IMR-90 (cell line): ENCODE data around the gene TTC7B. TPM values are rescaled to one million over a fixed set of nuclear protein-coding genes. Genes with fewer than 3 reads are reported as not detected.

ENCODE experiments used
- ATAC-seq: fragments of 200-7000 bp; cut with Tn5 transposase; 2 replicates; pipeline ENCODE4 v1.9.1; 2020; ENCODE audit warnings: low read depth, mild to moderate bottlenecking, moderate library complexity
- BruUV-seq: library from RNA; stranded (reverse); fragments of 400-500 nt; replicated peaks from 2 replicates; lab custom pipeline; 2021; lab: Mats Ljungman, UMichigan
- CTCF ChIA-PET: fragments of 300-600 bp; formaldehyde crosslinking; extraction: SDS; loops from one replicate; lab custom pipeline; 2021; ENCODE audit warnings: antibody characterized with exemption; lab: Yijun Ruan, JAX
- POLR2A ChIA-PET: fragments of 300-600 bp; sonication (Branson Sonifier 250); formaldehyde crosslinking; loops from one replicate; lab custom pipeline; 2022; ENCODE audit warnings: antibody characterized with exemption; ENCODE audit not compliant: unreplicated experiment; lab: Charles Lee
- DNase-seq: peaks from one replicate; pipeline ENCODE4 v3.0.0; 2013
- H2AFZ ChIP-seq: replicated peaks from 2 replicates; pipeline ENCODE3; 2013; ENCODE audit warnings: low read length, mild to moderate bottlenecking; ENCODE audit not compliant: poor library complexity
- H2AK5ac ChIP-seq: 2 replicates; pipeline ENCODE4 v1.6.1; 2013; ENCODE audit warnings: low read depth, low read length, inconsistent platforms
- H2AK9ac ChIP-seq: replicated peaks from 2 replicates; pipeline ENCODE3; 2013; ENCODE audit warnings: mild to moderate bottlenecking, low read depth, low read length, moderate library complexity; ENCODE audit not compliant: poor library complexity
- H2BK120ac ChIP-seq: 2 replicates; pipeline ENCODE4 v1.6.1; 2013; ENCODE audit warnings: low read depth, low read length, inconsistent platforms
- H2BK15ac ChIP-seq: 3 replicates; pipeline ENCODE4 v1.6.1; 2013; ENCODE audit warnings: low read depth, low read length, inconsistent platforms
- H2BK20ac ChIP-seq: 2 replicates; pipeline ENCODE4 v1.6.1; 2013; ENCODE audit warnings: low read depth, mild to moderate bottlenecking, inconsistent platforms, low read length, moderate library complexity
- H2BK5ac ChIP-seq: 2 replicates; pipeline ENCODE4 v1.6.1; 2013; ENCODE audit warnings: mild to moderate bottlenecking, low read depth, low read length, inconsistent platforms; ENCODE audit not compliant: poor library complexity, severe bottlenecking
- H3K14ac ChIP-seq: replicated peaks from 2 replicates; pipeline ENCODE4 v1.6.1; 2013; ENCODE audit warnings: low read depth, low read length, inconsistent platforms
- H3K18ac ChIP-seq: 2 replicates; pipeline ENCODE4 v1.6.1; 2013; ENCODE audit warnings: low read depth, low read length, control low read depth
- H3K23ac ChIP-seq: 2 replicates; pipeline ENCODE4 v1.6.1; 2013; ENCODE audit warnings: low read depth, low read length, inconsistent platforms
- H3K27ac ChIP-seq: 2 replicates; pipeline ENCODE4 v1.5.1; 2013; ENCODE audit warnings: mild to moderate bottlenecking, control low read depth, low read length; ENCODE audit not compliant: insufficient read depth
- H3K27me3 ChIP-seq: 2 replicates; pipeline ENCODE4 v1.6.1; 2013; ENCODE audit warnings: low read length; ENCODE audit not compliant: control insufficient read depth, insufficient read depth
- H3K36me3 ChIP-seq: 2 replicates; pipeline ENCODE4 v1.6.1; 2013; ENCODE audit warnings: low read length, mixed read lengths; ENCODE audit not compliant: control insufficient read depth, insufficient read depth
- H3K4ac ChIP-seq: 2 replicates; pipeline ENCODE4 v1.6.1; 2013; ENCODE audit warnings: low read depth, low read length, inconsistent platforms
- H3K4me1 ChIP-seq: 2 replicates; pipeline ENCODE4 v1.6.1; 2013; ENCODE audit warnings: low read length, mixed read lengths; ENCODE audit not compliant: control insufficient read depth, insufficient read depth
- H3K4me2 ChIP-seq: 2 replicates; pipeline ENCODE4 v1.6.1; 2013; ENCODE audit warnings: low read depth, mild to moderate bottlenecking, control low read depth, low read length, moderate library complexity
- H3K4me3 ChIP-seq: 2 replicates; pipeline ENCODE4 v1.5.1; 2013; ENCODE audit warnings: low read depth, mild to moderate bottlenecking, control low read depth, low read length, moderate library complexity; ENCODE audit not compliant: insufficient read depth
- H3K56ac ChIP-seq: 2 replicates; pipeline ENCODE4 v1.6.1; 2013; ENCODE audit warnings: low read length, inconsistent platforms; ENCODE audit not compliant: insufficient read depth; ENCODE audit errors: extremely low read depth
- H3K79me1 ChIP-seq, 2 experiments: 2 replicates each; pipeline ENCODE4 v1.6.1; 2013; ENCODE audit warnings: low read length in 2 of 2, inconsistent platforms in 1 of 2, low read depth in 1 of 2
- H3K9ac ChIP-seq: 2 replicates; pipeline ENCODE4 v1.6.1; 2013; ENCODE audit warnings: low read depth, low read length, control low read depth
- H3K9me1 ChIP-seq: 2 replicates; pipeline ENCODE4 v1.6.1; 2013; ENCODE audit warnings: low read length, inconsistent platforms; ENCODE audit not compliant: insufficient read depth
- H3K9me3 ChIP-seq: 2 replicates; pipeline ENCODE4 v1.6.1; 2013; ENCODE audit warnings: low read length; ENCODE audit not compliant: control insufficient read depth, insufficient read depth
- H4K20me1 ChIP-seq: 2 replicates; pipeline ENCODE4 v1.6.1; 2013; ENCODE audit warnings: low read length, inconsistent platforms; ENCODE audit not compliant: insufficient read depth
- H4K5ac ChIP-seq: 2 replicates; pipeline ENCODE4 v1.6.1; 2013; ENCODE audit warnings: mild to moderate bottlenecking, low read depth, low read length, control low read depth
- H4K8ac ChIP-seq, 2 experiments: 2 replicates each; pipeline ENCODE4 v1.6.1; 2013; ENCODE audit warnings: low read depth in 2 of 2, low read length in 2 of 2, control low read depth in 1 of 2, inconsistent platforms in 1 of 2
- H4K91ac ChIP-seq: 2 replicates; pipeline ENCODE4 v1.6.1; 2013; ENCODE audit warnings: low read depth, low read length, inconsistent platforms; ENCODE audit not compliant: insufficient read depth
- CHD1 ChIP-seq: IDR thresholded peaks from 2 replicates; pipeline ENCODE4 v1.6.1; 2012; ENCODE audit warnings: low read depth, low read length, improper control_type of control experiment
- CTCF ChIP-seq: conservative IDR thresholded peaks from 2 replicates; pipeline ENCODE4 v1.5.1; 2012; ENCODE audit warnings: mild to moderate bottlenecking, low read depth, low read length, improper control_type of control experiment
- FOS ChIP-seq: fragments of 150-350 bp; IDR thresholded peaks from 2 replicates; pipeline ENCODE4 v1.6.1; 2016; ENCODE audit warnings: low read depth, low read length
- MAZ ChIP-seq: IDR thresholded peaks from 2 replicates; pipeline ENCODE4 v1.6.1; 2012; ENCODE audit warnings: low read depth, mild to moderate bottlenecking, low read length, improper control_type of control experiment, moderate library complexity, borderline replicate concordance
- MXI1 ChIP-seq: IDR thresholded peaks from 2 replicates; pipeline ENCODE4 v1.6.1; 2012; ENCODE audit warnings: low read depth, mild to moderate bottlenecking, low read length, moderate library complexity, borderline replicate concordance
- POLR2A ChIP-seq: IDR thresholded peaks from 2 replicates; pipeline ENCODE4 v1.6.1; 2012; ENCODE audit warnings: mild to moderate bottlenecking, low read depth, low read length
- RAD21 ChIP-seq: IDR thresholded peaks from 2 replicates; pipeline ENCODE4 v1.6.1; 2012; ENCODE audit warnings: low read length, improper control_type of control experiment
- RCOR1 ChIP-seq: IDR thresholded peaks from 2 replicates; pipeline ENCODE4 v1.6.1; 2012; ENCODE audit warnings: mild to moderate bottlenecking, low read length, improper control_type of control experiment; ENCODE audit not compliant: insufficient replicate concordance
- dilution Hi-C: fragments of 300-500 bp; cut with HindIII; formaldehyde crosslinking; loops from one replicate; pipeline ENCODE4 v1.14.3; 2018; ENCODE audit warnings: low sequenced_read_pairs; ENCODE audit not compliant: unreplicated experiment
- in situ Hi-C: fragments of 300-500 bp; cut with MboI; formaldehyde crosslinking; loops from 3 replicates; pipeline ENCODE4 v1.14.3; 2019; ENCODE audit warnings: low sequenced_read_pairs, inconsistent platforms, mixed read lengths
- intact Hi-C: fragments of 100-400 bp; cut with micrococcal nuclease; formaldehyde crosslinking; loops from 2 replicates; pipeline ENCODE4 v1.10.0; 2022
- polyA plus RNA-seq, 3 experiments: library from polyadenylated mRNA; depleted of rRNA; stranded (reverse); fragments of >200 nt; gene quantifications; 2 replicates each; pipeline ENCODE4 v1.2.3, GENCODE V29; 2012; ENCODE audit warnings: low replicate concordance in 1 of 3
- total RNA-seq: library from RNA; depleted of rRNA; stranded (reverse); fragments of >200 nt; gene quantifications from 2 replicates; pipeline ENCODE4 v1.2.3, GENCODE V29; 2012

TTC7B gene
- total and polyA plus RNA-seq, 2 of the 4 experiments (the other 2 are of a cell fraction): 18.1 to 35.3 TPM

GRCh38 chr14:90767899-90768298 is 48.3 kb downstream of the TTC7B start:
- CTCF ChIA-PET: interaction anchor here (0.6 to 1.3 kb wide), 3 partner anchors 9 to 113 kb away, joined by 3 to 6 read pairs (median 3); no protein-coding TSS in a partner anchor
- no peak for ATAC-seq

More at GRCh38 chr14:90767899-90768298, 48.3 kb downstream of the TTC7B start:
- POLR2A ChIA-PET: no interaction called here
- Histone ChIP-seq H4K8ac (no peak overlapping the region), H3K79me1 (0 out of 4 replicates have a peak, but pooled peaks cover 0 to 3% of the 10 kb centered on the region in 2 experiments), H3K14ac (no peak overlapping the region), H3K9ac (no peak overlapping the region), H3K9me3 (peaks cover 7% of the 10 kb centered on the region), H3K9me1 (no peaks in the 10 kb centered on the region), H2BK120ac (no peak overlapping the region), H2AK9ac (no peak overlapping the region), H2BK20ac (no peak overlapping the region), H4K91ac (no peak overlapping the region), H3K18ac (no peak overlapping the region), H2BK15ac (no peak overlapping the region), H3K4me3 (no peak overlapping the region), H4K20me1 (no peaks in the 10 kb centered on the region), H3K4me2 (no peak overlapping the region), H2BK5ac (no peak overlapping the region), H3K23ac (no peak overlapping the region), H3K56ac (no peak overlapping the region), H3K4me1 (no peaks in the 10 kb centered on the region), H4K5ac (no peak overlapping the region), H3K36me3 (peaks cover 10% of the 10 kb centered on the region; the same call in 1 of the 2 replicates), H3K4ac (no peak overlapping the region), H3K27ac (no peak overlapping the region), H2AFZ (no peak overlapping the region), H2AK5ac (no peak overlapping the region), H3K27me3 (no peaks in the 10 kb centered on the region)
- no peak for DNase-seq
- in situ Hi-C loops (no loop called here), intact Hi-C loops (no loop called here), dilution Hi-C loops (no loop called here)
- TF ChIP-seq FOS (no peak), RCOR1 (no peak), CHD1 (no peak), MAZ (no peak), CTCF (no peak), MXI1 (no peak), RAD21 (no peak), POLR2A (no peak)
- no TSS peak for BruUV-seq
